Aorta (tissue), 5 donors: ENCODE measurements around the gene TRIP13. TPM values are rescaled to one million over a fixed set of nuclear protein-coding genes. Genes with fewer than 3 reads are reported as not detected.

Source experiments
- ATAC-seq: fragments of 200-7000 bp; cut with Tn5 transposase; one replicate; pipeline ENCODE4 v1.9.1; 2022; ENCODE audit warnings: moderate library complexity; ENCODE audit not compliant: low FRiP score
- DNase-seq, 2 donors: peaks; one replicate each; pipeline ENCODE4 v3.0.0-alpha.2; 2020
- H3K27ac ChIP-seq, 2 donors: one replicate each; pipeline ENCODE4 v1.5.1; 2013; ENCODE audit warnings: low read length in 2 of 2, mild to moderate bottlenecking in 2 of 2, moderate library complexity in 2 of 2, control low read depth in 1 of 2, inconsistent platforms in 1 of 2, low read depth in 1 of 2
- H3K27me3 ChIP-seq, 2 donors: one replicate each; pipeline ENCODE4 v1.6.1; 2013; ENCODE audit warnings: control low read depth in 1 of 2, low read length in 1 of 2, mild to moderate bottlenecking in 1 of 2, moderate library complexity in 1 of 2; ENCODE audit not compliant: insufficient read depth in 2 of 2, control insufficient read depth in 1 of 2
- H3K36me3 ChIP-seq, 2 donors: one replicate each; pipeline ENCODE4 v1.6.1; 2013; ENCODE audit warnings: control low read depth in 1 of 2, low read length in 1 of 2, mild to moderate bottlenecking in 1 of 2; ENCODE audit not compliant: insufficient read depth in 2 of 2, control insufficient read depth in 1 of 2
- H3K4me1 ChIP-seq, 2 donors: one replicate each; pipeline ENCODE4 v1.6.1; 2013; ENCODE audit warnings: low read length in 2 of 2, control low read depth in 1 of 2, mild to moderate bottlenecking in 1 of 2, moderate library complexity in 1 of 2; ENCODE audit not compliant: insufficient read depth in 2 of 2, control insufficient read depth in 1 of 2
- H3K4me3 ChIP-seq, 2 donors: one replicate each; pipeline ENCODE4 v1.5.1; 2013; ENCODE audit warnings: low read length in 2 of 2, control low read depth in 1 of 2, mild to moderate bottlenecking in 1 of 2
- H3K9me3 ChIP-seq: one replicate; pipeline ENCODE4 v1.6.1; 2013; ENCODE audit warnings: mild to moderate bottlenecking, low read length; ENCODE audit not compliant: control insufficient read depth
- WGBS, 2 donors: extraction: QIAGEN DNeasy Blood & Tissue Kit; methylation state at CpG; one replicate each; pipeline ENCODE4 v1.1.7; 2013; 5-methylcytosine and 5-hydroxymethylcytosine counted together
- intact Hi-C, 2 donors: fragments of 100-400 bp; cut with DNase I; formaldehyde crosslinking; loops; one replicate each; pipeline versions ENCODE4 v1.14.2 to v1.15.0; 2022
- polyA plus RNA-seq, 2 donors: library from polyadenylated mRNA; stranded (reverse); fragments of 200-250 nt; gene quantifications; one replicate each; pipeline ENCODE4 v1.2.3, GENCODE V29; 2013
- total RNA-seq, 2 donors: library from RNA; stranded (reverse); fragmentation: NEBNext Ultra II Directional; extraction: Animal tissue kit (Norgen Biotek cat#: 25700); gene quantifications; one replicate each; pipeline ENCODE4 v1.2.1, GENCODE V29; 2021
- donor health status: healthy with polysubstance abuse.
- donor health status: Bipolar disorder and iron deficiency.
- donor health status: DM: no; HTN: no; CAD: no.
- donor health status: DM: no; HTN: no; CAD: no.
- donor health status: DM: yes; HTN: yes; CAD: no.

Gene TRIP13
- total and polyA plus RNA-seq, 4 donors, result 0.28 to 1.3 (median 1.0) TPM

GRCh38 chr5:953535-954449, 61.1 kb downstream of the TRIP13 start:
- H3K4me3 ChIP-seq, result no peak overlapping the region
- no peak overlapping the region for H3K27ac ChIP-seq
- intact Hi-C loops, result no loop called here
- no peaks in the 10 kb centered on the region for H3K4me1 ChIP-seq
- DNase-seq, result no peak
- 88 to 90% methylated on average over 24 of the region's 24 CpGs for WGBS, 2 donors
- no peaks in the 10 kb centered on the region for H3K27me3 ChIP-seq
- no peaks in the 10 kb centered on the region for H3K36me3 ChIP-seq
- peaks cover 1% of the 10 kb centered on the region for H3K9me3 ChIP-seq
- no peak for ATAC-seq

- no peak overlapping the region for H3K27ac ChIP-seq
- no peaks in the 10 kb centered on the region for H3K36me3 ChIP-seq
- DNase-seq, result peak in 1 of 2 donors; percentile 34
- no peaks in the 10 kb centered on the region for H3K4me1 ChIP-seq
- H3K27me3 ChIP-seq, result no peaks in the 10 kb centered on the region
- no peak for ATAC-seq
- intact Hi-C loops, result no loop called here
- 79 to 86% methylated on average over 32 of the region's 32 CpGs for WGBS, 2 donors
- no peak overlapping the region for H3K4me3 ChIP-seq
- H3K9me3 ChIP-seq, result no peaks in the 10 kb centered on the region
These were observed 63.4 kb downstream of the TRIP13 start for GRCh38 chr5:955886-956761.

- Histone ChIP-seq H3K36me3 (no peaks in the 10 kb centered on the region), H3K27ac (no peak overlapping the region), H3K4me1 (no peaks in the 10 kb centered on the region), H3K4me3 (no peak overlapping the region), H3K27me3 (no peaks in the 10 kb centered on the region), H3K9me3 (no peaks in the 10 kb centered on the region)
- intact Hi-C loops, result no loop called here
- DNase-seq (peak in 1 of 2 donors; percentile 54), ATAC-seq (no peak)
- WGBS, 2 donors, result 30 to 33% methylated on average over 26 of the region's 26 CpGs
These were observed 64.5 kb downstream of the TRIP13 start for GRCh38 chr5:956941-957747.

GRCh38 chr5:957748-958485, 65.2 kb downstream of the TRIP13 start:
- H3K27ac ChIP-seq, result no peak overlapping the region
- H3K4me3 ChIP-seq, result no peak overlapping the region
- no peaks in the 10 kb centered on the region for H3K36me3 ChIP-seq
- no peaks in the 10 kb centered on the region for H3K4me1 ChIP-seq
- 84 to 86% methylated on average over 23 of the region's 23 CpGs for WGBS, 2 donors
- H3K27me3 ChIP-seq, result no peaks in the 10 kb centered on the region
- intact Hi-C loops, result no loop called here
- DNase-seq (peak in 1 of 2 donors; percentile 37), ATAC-seq (no peak)
- no peaks in the 10 kb centered on the region for H3K9me3 ChIP-seq

- intact Hi-C loops, result no loop called here
These were observed 66.3 kb downstream of the TRIP13 start for GRCh38 chr5:958701-959571.

GRCh38 chr5:959581-960531, 67.2 kb downstream of the TRIP13 start:
- H3K27ac ChIP-seq, result no peak overlapping the region
- H3K4me1 ChIP-seq, result no peaks in the 10 kb centered on the region
- ATAC-seq (no peak), DNase-seq (peak; percentile 40 to 50)
- WGBS, 2 donors, result 91 to 92% methylated on average over 43 to 47 of the region's 47 CpGs
- no peaks in the 10 kb centered on the region for H3K9me3 ChIP-seq
- H3K36me3 ChIP-seq, result no peaks in the 10 kb centered on the region
- H3K27me3 ChIP-seq, result no peaks in the 10 kb centered on the region
- H3K4me3 ChIP-seq, result no peak overlapping the region
- intact Hi-C loops, result no loop called here

More at GRCh38 chr5:958701-959571, 66.3 kb downstream of the TRIP13 start:
- DNase-seq (peak; percentile 46 to 70), ATAC-seq (no peak)
- H3K4me3 ChIP-seq, result no peak overlapping the region
- H3K9me3 ChIP-seq, result no peaks in the 10 kb centered on the region
- H3K36me3 ChIP-seq, result no peaks in the 10 kb centered on the region
- WGBS, 2 donors, result 83 to 84% methylated on average over 48 of the region's 48 CpGs
- H3K4me1 ChIP-seq, result no peaks in the 10 kb centered on the region
- no peak overlapping the region for H3K27ac ChIP-seq
- no peaks in the 10 kb centered on the region for H3K27me3 ChIP-seq

- Histone ChIP-seq H3K27ac (no peak overlapping the region), H3K36me3 (no peaks in the 10 kb centered on the region), H3K27me3 (no peaks in the 10 kb centered on the region), H3K4me3 (no peak overlapping the region), H3K9me3 (no peaks in the 10 kb centered on the region), H3K4me1 (no peaks in the 10 kb centered on the region)
- DNase-seq (peak; percentile 42 to 70), ATAC-seq (no peak)
- intact Hi-C loops, result no loop called here
- WGBS, 2 donors, result 72 to 83% methylated on average over 7 of the region's 7 CpGs
These were observed 67.9 kb downstream of the TRIP13 start for GRCh38 chr5:960551-960950.
